Measurements from ENCODE around the gene ISYNA1. TPM values are rescaled to one million over a fixed set of nuclear protein-coding genes. Genes with fewer than 3 reads are reported as not detected.

The ISYNA1 gene
- total RNA-seq, 4 donors from 2014 or later: 15.8 to 38.9 (median 26.2) TPM

GRCh38 chr19:18481505-18482222 is 43.7 kb upstream of the ISYNA1 start:
- Histone ChIP-seq H3K36me3 (no peaks in the 10 kb centered on the region), H3K9me3 (no peaks in the 10 kb centered on the region), H3K27ac (replicated peaks in 1 of 4) (peak overlapping the region in 3 of 4 donors; percentile 81 to 88 (median 87)), H3K4me1 (peaks cover 64 to 96% (median 93%) of the 10 kb centered on the region in 4 donors), H3K27me3 (no peaks in the 10 kb centered on the region), H3K4me3 (no peak overlapping the region)
- DNase-seq (ENCODE audit: extremely low spot score): no peak
- TF ChIP-seq CTCF (IDR thresholded peaks at IDR 0.05) (no peak), POLR2A (IDR thresholded peaks at IDR 0.05; ENCODE audit: low read depth) (no peak), POLR2AphosphoS5 (IDR thresholded peaks at IDR 0.05) (no peak), EP300 (IDR thresholded peaks at IDR 0.05) (no peak)
- WGBS: 94% methylated on average over 12 of the region's 12 CpGs
- intact Hi-C loops (cut with DNase I): no loop called here

- peaks cover 55 to 96% (median 93%) of the 10 kb centered on the region in 4 donors for H3K4me1 ChIP-seq
- H3K27ac ChIP-seq (replicated peaks in 1 of 4): peak overlapping the region; percentile 81 to 88 (median 86)
- TF ChIP-seq POLR2AphosphoS5 (IDR thresholded peaks at IDR 0.05) (peak; percentile 91 to 95), CTCF (IDR thresholded peaks at IDR 0.05) (no peak), POLR2A (IDR thresholded peaks at IDR 0.05; ENCODE audit: low read depth) (no peak), EP300 (IDR thresholded peaks at IDR 0.05) (peak; percentile 99)
- intact Hi-C loops (cut with DNase I): no loop called here
- H3K4me3 ChIP-seq: peak overlapping the region in 2 of 4 donors; percentile 5 to 26
- H3K9me3 ChIP-seq: no peaks in the 10 kb centered on the region
- no peaks in the 10 kb centered on the region for H3K27me3 ChIP-seq
- WGBS: 16% methylated on average over 13 of the region's 13 CpGs
- no peaks in the 10 kb centered on the region for H3K36me3 ChIP-seq
- DNase-seq (ENCODE audit: extremely low spot score): peak; percentile 98
Measured at GRCh38 chr19:18480006-18480691, 42.2 kb upstream of the ISYNA1 start.

GRCh38 chr19:18478545-18479311 is 40.8 kb upstream of the ISYNA1 start:
- TF ChIP-seq EP300 (IDR thresholded peaks at IDR 0.05) (peak; percentile 83), POLR2AphosphoS5 (IDR thresholded peaks at IDR 0.05) (peak; percentile 82 to 84), CTCF (IDR thresholded peaks at IDR 0.05) (no peak)
- peak overlapping the region; percentile 81 to 88 (median 86) for H3K27ac ChIP-seq (replicated peaks in 1 of 4)
- H3K4me1 ChIP-seq: peaks cover 60 to 97% (median 95%) of the 10 kb centered on the region in 4 donors
- H3K4me3 ChIP-seq: no peak overlapping the region
- peak; percentile 96 for DNase-seq (ENCODE audit: extremely low spot score)
- no peaks in the 10 kb centered on the region for H3K9me3 ChIP-seq
- 43% methylated on average over 9 of the region's 17 CpGs for WGBS
- intact Hi-C loops (cut with DNase I): loop anchor here (5.0 kb wide), 1 partner anchor 44 kb away; the partner anchor contains the start of gene ELL
- no peaks in the 10 kb centered on the region for H3K36me3 ChIP-seq
- H3K27me3 ChIP-seq: no peaks in the 10 kb centered on the region

GRCh38 chr19:18477974-18478373 is 40.0 kb upstream of the ISYNA1 start:
- no peak for DNase-seq (ENCODE audit: extremely low spot score)
- no peaks in the 10 kb centered on the region for H3K9me3 ChIP-seq
- intact Hi-C loops (cut with DNase I): loop anchor here (5.0 kb wide), 1 partner anchor 44 kb away; the partner anchor contains the start of gene ELL
- no peaks in the 10 kb centered on the region for H3K27me3 ChIP-seq
- TF ChIP-seq EP300 (IDR thresholded peaks at IDR 0.05): no peak
- TF ChIP-seq POLR2AphosphoS5 (IDR thresholded peaks at IDR 0.05): no peak
- no peak for TF ChIP-seq POLR2A (IDR thresholded peaks at IDR 0.05; ENCODE audit: low read depth)
- TF ChIP-seq CTCF (IDR thresholded peaks at IDR 0.05): no peak
- H3K27ac ChIP-seq (replicated peaks in 1 of 4): peak overlapping the region; percentile 81 to 88 (median 86)
- H3K4me1 ChIP-seq: peaks cover 60 to 97% (median 95%) of the 10 kb centered on the region in 4 donors
- 85% methylated on average over 6 of the region's 8 CpGs for WGBS
- H3K4me3 ChIP-seq: no peak overlapping the region
- H3K36me3 ChIP-seq: no peaks in the 10 kb centered on the region

Measured in esophagus muscularis mucosa (tissue), 4 donors.